Measurements from ENCODE around the gene NOS1AP.

NOS1AP gene

GRCh38 chr1:162091681-162092524, 22.4 kb downstream of the NOS1AP start:
- peak in 1 of 2 donors; percentile 29 for DNase-seq

DNA sequence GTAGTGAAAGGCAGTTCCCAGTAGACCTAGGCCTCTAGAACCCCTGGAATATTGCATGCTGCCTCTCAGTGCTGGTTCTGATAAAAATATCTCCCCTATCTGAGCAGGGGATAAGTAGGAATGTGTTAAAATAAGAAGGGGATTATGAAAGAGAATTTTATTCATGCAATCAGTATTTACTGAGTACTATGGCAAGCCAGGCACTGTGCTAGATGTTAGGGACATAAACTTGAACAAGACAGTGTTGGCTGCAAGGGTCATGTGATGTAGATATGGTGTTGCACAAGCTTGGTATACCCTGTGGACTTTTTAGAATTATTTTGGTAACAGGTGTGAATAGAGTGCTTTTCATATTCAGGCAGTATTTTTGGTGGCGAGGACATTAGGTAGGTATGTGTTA, 23.6 kb downstream of the NOS1AP start:
- no peak for DNase-seq

DNA sequence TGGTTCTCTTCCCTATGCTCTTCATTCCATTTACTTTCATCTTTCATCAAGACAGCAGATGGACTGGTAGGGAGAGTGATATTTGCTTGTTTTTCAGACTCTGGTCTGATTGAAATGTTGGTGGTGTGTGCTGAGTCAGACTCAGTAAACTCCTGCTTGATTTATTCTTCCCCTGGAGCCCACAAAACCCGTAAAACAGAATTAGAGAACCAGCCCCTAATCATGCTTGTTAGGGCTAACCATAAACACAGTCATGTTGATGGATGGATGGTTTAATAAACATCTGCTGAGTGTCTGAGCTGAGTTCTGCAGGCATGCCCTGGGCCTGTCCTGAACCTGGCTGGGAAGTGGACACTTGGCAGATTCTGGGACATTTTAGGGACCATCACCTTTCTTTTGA, 24.8 kb downstream of the NOS1AP start:
- no peak for DNase-seq

DNA sequence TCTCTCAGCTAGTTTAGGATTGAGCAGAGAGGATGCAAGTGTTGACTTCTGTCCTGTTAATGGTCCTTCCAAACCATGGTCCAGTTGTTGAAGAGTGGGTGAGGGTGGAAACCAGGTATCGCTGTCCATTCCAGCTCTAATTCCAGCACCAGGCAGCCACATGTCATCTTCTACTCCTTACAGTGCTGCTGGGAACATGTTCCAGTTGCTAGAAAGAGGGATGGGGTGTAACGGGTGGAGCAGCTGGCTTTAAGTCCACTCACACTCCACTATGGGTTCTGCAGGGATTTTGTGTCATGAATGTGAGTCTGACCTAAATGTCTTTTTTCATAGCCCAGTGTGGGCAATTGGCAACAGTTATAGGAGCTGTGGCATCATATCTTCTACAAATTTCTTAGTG, 25.2 kb downstream of the NOS1AP start:
- DNase-seq = no peak

- DNase-seq = no peak
Measured at GRCh38 chr1:162107911-162108310, 38.4 kb downstream of the NOS1AP start.

GRCh38 chr1:162108426-162108825, 38.9 kb downstream of the NOS1AP start:
- DNase-seq = no peak

DNA sequence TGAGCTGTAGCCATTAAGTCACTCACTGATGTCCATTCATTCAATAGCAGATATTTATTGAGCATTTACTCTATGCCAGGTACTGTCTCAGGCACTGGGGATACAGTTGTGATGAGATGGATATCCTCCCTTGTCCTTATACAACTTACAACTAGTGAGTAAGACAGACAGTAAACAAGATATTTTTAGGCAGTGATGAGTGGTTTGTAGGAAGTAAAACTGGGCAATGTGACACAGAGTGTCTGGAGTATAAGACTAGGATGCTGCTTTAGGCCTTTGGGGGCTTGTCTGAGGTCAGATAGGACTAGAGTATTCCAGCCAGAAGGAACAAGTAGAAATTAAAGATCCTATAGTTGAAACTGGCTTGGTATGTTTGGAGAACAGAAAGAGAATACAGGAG, 41.4 kb downstream of the NOS1AP start:
- DNase-seq = no peak

GRCh38 chr1:162111572-162111971, 42.1 kb downstream of the NOS1AP start:
- DNase-seq = no peak

GRCh38 chr1:162113419-162113818, 43.9 kb downstream of the NOS1AP start:
- DNase-seq = peak; percentile 8 to 10

GRCh38 chr1:162117039-162117774, 47.7 kb downstream of the NOS1AP start:
- DNase-seq = no peak

- no peak for DNase-seq
Measured at GRCh38 chr1:162118063-162118462, 48.6 kb downstream of the NOS1AP start.

DNA sequence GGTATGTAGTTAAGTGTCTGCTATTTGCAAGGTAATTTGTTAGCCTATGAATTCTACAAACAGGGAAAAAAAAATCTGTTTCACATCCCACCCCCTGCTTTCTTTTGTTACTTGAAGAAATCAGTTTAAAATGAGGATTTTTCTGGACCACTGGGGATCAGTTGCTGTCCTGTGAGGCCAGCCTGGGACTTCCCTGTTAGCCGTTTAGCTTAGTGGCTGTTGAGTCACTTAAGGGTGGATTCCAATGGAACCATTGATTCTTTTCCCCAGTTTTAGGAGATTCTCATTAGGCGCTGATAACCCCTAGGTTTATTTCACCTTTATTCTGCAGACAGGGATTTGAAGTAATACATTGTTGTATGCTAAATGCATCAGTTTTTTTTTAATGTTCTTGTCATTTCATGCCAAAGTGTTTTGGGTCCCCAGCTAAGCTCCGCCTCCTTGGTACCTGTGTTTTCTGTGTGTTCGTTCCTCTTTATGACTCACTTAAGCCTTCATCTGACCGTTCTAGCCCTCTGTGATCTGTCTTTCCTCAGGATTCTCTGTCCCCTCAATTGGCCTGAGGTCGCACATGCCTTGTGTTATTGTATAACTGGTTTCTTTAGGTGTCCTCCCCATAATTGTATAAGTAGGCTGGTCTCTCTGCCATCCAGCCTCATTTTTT, 59.3 kb downstream of the NOS1AP start:
- DNase-seq = no peak

GRCh38 chr1:162130308-162130707, 60.8 kb downstream of the NOS1AP start:
- DNase-seq = no peak

- no peak for DNase-seq
Measured at GRCh38 chr1:162131400-162132321, 62.2 kb downstream of the NOS1AP start.

GRCh38 chr1:162133566-162133965, 64.1 kb downstream of the NOS1AP start:
- DNase-seq = no peak

GRCh38 chr1:162134646-162135045, 65.2 kb downstream of the NOS1AP start:
- DNase-seq = no peak

DNA sequence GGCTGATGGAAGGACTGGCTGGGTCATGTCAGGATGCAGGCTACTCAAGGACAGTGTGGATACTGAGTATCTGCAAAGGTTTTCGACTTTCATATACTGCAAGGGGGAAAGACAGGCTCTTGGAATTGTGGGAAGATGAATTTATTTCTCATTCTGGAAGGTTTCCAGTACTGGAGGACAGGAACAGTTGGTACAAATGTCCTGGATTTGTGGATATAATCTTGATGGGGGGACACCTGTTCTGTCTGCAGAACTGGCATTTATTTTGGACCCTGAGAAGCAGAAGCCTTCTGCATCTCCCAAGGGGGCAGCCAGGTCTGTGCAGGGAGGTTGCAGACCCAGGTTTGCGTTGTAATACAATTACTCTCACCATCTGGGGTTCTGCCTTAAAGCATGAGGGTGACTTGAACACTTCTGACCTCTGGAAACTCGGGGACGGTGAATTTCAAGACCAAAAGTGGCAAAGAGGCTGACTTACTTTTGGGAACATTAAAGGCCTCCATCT, 65.8 kb downstream of the NOS1AP start:
- no peak for DNase-seq

GRCh38 chr1:162136760-162137159, 67.3 kb downstream of the NOS1AP start:
- no peak for DNase-seq

DNA sequence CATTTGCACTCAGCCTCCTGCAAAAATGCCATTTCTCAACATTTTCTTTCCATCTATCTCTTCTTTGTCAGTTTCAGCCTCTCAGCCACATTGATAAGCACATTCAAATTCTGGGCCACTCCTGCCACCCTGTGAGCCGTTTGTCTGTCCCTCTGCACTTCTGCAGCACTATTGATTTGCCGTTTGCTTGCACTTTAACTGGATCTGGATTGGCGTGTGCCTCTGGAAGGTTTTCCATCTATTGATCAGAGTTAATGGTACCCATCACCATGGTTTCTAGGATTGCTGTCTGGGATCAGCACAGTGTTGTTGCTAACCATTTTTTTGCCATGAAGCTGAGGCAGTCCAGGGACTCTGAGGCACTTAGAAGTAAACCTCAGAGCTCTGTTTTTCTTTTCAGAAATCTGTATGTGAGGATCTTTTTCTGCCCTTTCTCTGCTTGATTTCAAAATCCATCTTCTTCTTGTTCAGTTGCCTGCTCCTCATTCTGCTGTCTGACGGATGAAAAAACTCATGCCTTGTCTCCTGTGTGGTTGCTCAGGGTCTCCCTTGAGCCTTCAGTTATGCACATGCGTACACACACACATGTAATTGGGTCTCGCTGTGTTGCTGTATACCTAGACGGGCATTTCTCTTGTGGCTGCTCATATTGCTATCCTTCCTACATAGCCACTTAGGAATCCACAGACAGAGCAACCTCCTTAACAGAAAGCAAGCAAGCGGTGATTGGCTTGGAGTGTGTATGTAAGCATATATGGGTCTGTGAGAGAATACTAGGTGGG, 67.9 kb downstream of the NOS1AP start:
- no peak for DNase-seq

GRCh38 chr1:162138112-162138511, 68.6 kb downstream of the NOS1AP start:
- no peak for DNase-seq

- DNase-seq = no peak
Measured at GRCh38 chr1:162138599-162139181, 69.2 kb downstream of the NOS1AP start.

All from inflammatory macrophage treated with lipopolysaccharide for 1 hour (primary cell).